Astrocyte of the cerebellum (primary cell): ENCODE measurements around the gene LENEP.

Experiments used
- DNase-seq: peaks from one replicate; pipeline ENCODE4 v3.0.0-alpha.2; 2011; ENCODE audit warnings: low read depth
- H3K4me3 ChIP-seq: 2 replicates; pipeline ENCODE4 v1.5.1; 2011; ENCODE audit warnings: mild to moderate bottlenecking, low read depth, low read length, moderate library complexity
- CTCF ChIP-seq: IDR thresholded peaks from 2 replicates; pipeline ENCODE4 v1.5.1; 2012; ENCODE audit warnings: low read length, low read depth, moderate library complexity, mild to moderate bottlenecking; ENCODE audit errors: missing control alignments
- in situ Hi-C: cut with HindIII; loops from 2 replicates; pipeline ENCODE4 v1.10.0; 2017; ENCODE audit warnings: low sequenced_read_pairs

LENEP gene

GRCh38 chr1:155026588-155026987 is 33.2 kb downstream of the LENEP start:
- no peak for DNase-seq
- TF ChIP-seq CTCF: no peak
- in situ Hi-C loops: no loop called here
- H3K4me3 ChIP-seq: no peak overlapping the region

- DNase-seq: no peak
- no peak for TF ChIP-seq CTCF
- H3K4me3 ChIP-seq: no peak overlapping the region
- in situ Hi-C loops: no loop called here
Observed at GRCh38 chr1:155029513-155030242, 36.3 kb downstream of the LENEP start.

- in situ Hi-C loops: no loop called here
- TF ChIP-seq CTCF: no peak
- DNase-seq: no peak
- H3K4me3 ChIP-seq: no peak overlapping the region
Observed at GRCh38 chr1:155030243-155030795, 36.9 kb downstream of the LENEP start.

- DNase-seq: no peak
- H3K4me3 ChIP-seq: no peak overlapping the region
- in situ Hi-C loops: no loop called here
- no peak for TF ChIP-seq CTCF
Observed at GRCh38 chr1:155030899-155031298, 37.5 kb downstream of the LENEP start.

- no peak overlapping the region for H3K4me3 ChIP-seq
- no peak for DNase-seq
- no peak for TF ChIP-seq CTCF
- in situ Hi-C loops: no loop called here
Observed at GRCh38 chr1:155032886-155033285, 39.5 kb downstream of the LENEP start.

GRCh38 chr1:155033524-155033923 is 40.1 kb downstream of the LENEP start, which contains the start of the genes DCST1 and DCST2:
Gene DCST1 (plus strand): TSS chr1:155033824. CDS start chr1:155034037, 213 bp downstream.
Gene DCST2 (minus strand): TSS chr1:155033781. CDS start chr1:155033701, 80 bp downstream.
- DNase-seq: no peak
- in situ Hi-C loops: no loop called here
- no peak within 1 kb of the TSS for H3K4me3 ChIP-seq
- TF ChIP-seq CTCF: no peak
